Keratinocyte (primary cell): ENCODE results near the gene CSTB. TPM values are rescaled to one million over a fixed set of nuclear protein-coding genes. Genes with fewer than 3 reads are reported as not detected.

Experiments
- DNase-seq: peaks from one replicate; pipeline ENCODE4 v3.0.0-alpha.2; 2011; ENCODE audit warnings: low read depth, missing footprints, low spot score
- FAIRE-seq: peaks from 2 replicates; lab custom pipeline; 2011; peaks lifted over from hg19 to GRCh38; lab: Jason Lieb, UNC
- H2AFZ ChIP-seq: 2 replicates; pipeline ENCODE4 v1.6.0; 2012; ENCODE audit warnings: low read length, control low read depth, inconsistent platforms; ENCODE audit not compliant: control insufficient read depth
- H3K27ac ChIP-seq: 2 replicates; pipeline ENCODE4 v1.5.1; 2011; ENCODE audit warnings: low read length; ENCODE audit not compliant: control insufficient read depth, insufficient read depth
- H3K27me3 ChIP-seq: 3 replicates; pipeline ENCODE4 v1.6.0; 2011; ENCODE audit warnings: low read length; ENCODE audit not compliant: control insufficient read depth, insufficient read depth; ENCODE audit errors: extremely low read depth
- H3K36me3 ChIP-seq, 2 experiments: 2 replicates in 1 of 2; 3 replicates in 1 of 2; pipeline ENCODE4 v1.5.1; 2011; ENCODE audit warnings: low read length in 2 of 2, mild to moderate bottlenecking in 1 of 2; ENCODE audit not compliant: control insufficient read depth in 2 of 2, insufficient read depth in 2 of 2; ENCODE audit errors: extremely low read depth in 1 of 2
- H3K4me1 ChIP-seq: 3 replicates; pipeline ENCODE4 v1.5.1; 2011; ENCODE audit warnings: low read length; ENCODE audit not compliant: control insufficient read depth, insufficient read depth; ENCODE audit errors: extremely low read depth
- H3K4me2 ChIP-seq: 3 replicates; pipeline ENCODE4 v1.6.0; 2011; ENCODE audit warnings: low read depth, low read length; ENCODE audit not compliant: control insufficient read depth, insufficient read depth; ENCODE audit errors: extremely low read depth
- H3K4me3 ChIP-seq, 3 experiments: fragments of 200-600 bp in 1 of 3; sonication (generic) in 1 of 3; 2 replicates in 2 of 3; 3 replicates in 1 of 3; pipeline ENCODE4 v1.5.1; 2011 to 2016; ENCODE audit warnings: low read length in 3 of 3, mild to moderate bottlenecking in 3 of 3, control low read depth in 2 of 3, inconsistent platforms in 1 of 3, low read depth in 1 of 3, mixed read lengths in 1 of 3, mixed run types in 1 of 3, moderate library complexity in 1 of 3; ENCODE audit not compliant: control insufficient read depth in 2 of 3, insufficient read depth in 2 of 3; ENCODE audit errors: extremely low read depth in 1 of 3
- H3K79me2 ChIP-seq: 2 replicates; pipeline ENCODE4 v1.6.0; 2012; ENCODE audit warnings: low read length; ENCODE audit not compliant: control insufficient read depth, insufficient read depth
- H3K9ac ChIP-seq: 3 replicates; pipeline ENCODE4 v1.6.0; 2011; ENCODE audit warnings: low read length; ENCODE audit not compliant: control insufficient read depth, insufficient read depth; ENCODE audit errors: extremely low read depth
- H3K9me1 ChIP-seq: 3 replicates; pipeline ENCODE4 v1.6.0; 2011; ENCODE audit warnings: low read length; ENCODE audit not compliant: control insufficient read depth, insufficient read depth; ENCODE audit errors: extremely low read depth
- H3K9me3 ChIP-seq: 2 replicates; pipeline ENCODE4 v1.5.1; 2012; ENCODE audit warnings: low read depth, low read length; ENCODE audit not compliant: control insufficient read depth
- H4K20me1 ChIP-seq: 3 replicates; pipeline ENCODE4 v1.6.0; 2011; ENCODE audit warnings: low read length; ENCODE audit not compliant: control insufficient read depth, insufficient read depth; ENCODE audit errors: extremely low read depth
- CTCF ChIP-seq, 3 experiments: IDR thresholded peaks in 1 of 3; conservative IDR thresholded peaks in 1 of 3; optimal IDR thresholded peaks in 1 of 3; 2 replicates in 2 of 3; 3 replicates in 1 of 3; pipeline versions ENCODE3 to v1.5.1; 2011; ENCODE audit warnings: low read length in 3 of 3, mild to moderate bottlenecking in 3 of 3, moderate library complexity in 2 of 3, control low read depth in 1 of 3, inconsistent platforms in 1 of 3; ENCODE audit not compliant: insufficient read depth in 2 of 3; ENCODE audit errors: extremely low read depth in 1 of 3
- EZH2 ChIP-seq: IDR thresholded peaks from one replicate; pipeline ENCODE4 v1.6.1; 2012; ENCODE audit warnings: inconsistent platforms, mild to moderate bottlenecking, low read length, moderate library complexity
- dilution Hi-C: fragments of 300-500 bp; cut with MboI; formaldehyde crosslinking; loops from one replicate; pipeline ENCODE4 v1.7.0; 2020; ENCODE audit warnings: low sequenced_read_pairs; ENCODE audit not compliant: extremely low pct_ligation_motif_present
- polyA plus RNA-seq, 5 experiments: library from polyadenylated mRNA; depleted of rRNA in 3 of 5; stranded (reverse) in 3 of 5; stranded (forward) in 1 of 5; unstranded in 1 of 5; fragments of >200 nt; gene quantifications; 1 replicate in 1 of 5; 2 replicates in 3 of 5; 3 replicates in 1 of 5; pipeline versions ENCODE4 v1.2.1 to v1.2.3, GENCODE V29; 2011 to 2012; ENCODE audit warnings: missing spikeins in 2 of 5, low read depth in 1 of 5, low replicate concordance in 1 of 5

CSTB gene
- polyA plus RNA-seq, 1 donor (not counting 4 experiments of a cell fraction or from before 2014, with no cell fraction given), result 126 TPM

GRCh38 chr21:43799301-43799840 lies 23.3 kb upstream of the CSTB start:
- no peak overlapping the region for H3K4me2 ChIP-seq
- TF ChIP-seq CTCF (optimal IDR thresholded peaks at IDR 0.05 in 1 of 3, IDR thresholded peaks at IDR 0.05 in 1 of 3, conservative IDR thresholded peaks at IDR 0.05 in 1 of 3; ENCODE audit: extremely low read depth in 1 of 3, insufficient read depth in 2 of 3, low read length in 3 of 3), result no peak
- no peak for TF ChIP-seq EZH2
- H3K27me3 ChIP-seq, result no peaks in the 10 kb centered on the region
- H3K36me3 ChIP-seq, result peaks cover 55 to 69% of the 10 kb centered on the region in 2 experiments
- no peak for FAIRE-seq
- dilution Hi-C loops, result no loop called here
- H3K9me3 ChIP-seq, result no peaks in the 10 kb centered on the region
- H4K20me1 ChIP-seq, result no peaks in the 10 kb centered on the region
- no peak overlapping the region for H3K27ac ChIP-seq
- no peak for DNase-seq
- H3K79me2 ChIP-seq, result peaks cover 7% of the 10 kb centered on the region
- no peaks in the 10 kb centered on the region for H3K9me1 ChIP-seq
- no peak overlapping the region for H3K9ac ChIP-seq
- H3K4me3 ChIP-seq, result no peak overlapping the region
- no peak overlapping the region for H2AFZ ChIP-seq
- no peaks in the 10 kb centered on the region for H3K4me1 ChIP-seq

- TF ChIP-seq CTCF (optimal IDR thresholded peaks at IDR 0.05 in 1 of 3, IDR thresholded peaks at IDR 0.05 in 1 of 3, conservative IDR thresholded peaks at IDR 0.05 in 1 of 3; ENCODE audit: extremely low read depth in 1 of 3, insufficient read depth in 2 of 3, low read length in 3 of 3), result no peak
- TF ChIP-seq EZH2, result no peak
- DNase-seq, result no peak
- H3K9ac ChIP-seq, result no peak overlapping the region
- dilution Hi-C loops, result no loop called here
- no peaks in the 10 kb centered on the region for H3K27me3 ChIP-seq
- H3K9me1 ChIP-seq, result no peaks in the 10 kb centered on the region
- no peaks in the 10 kb centered on the region for H3K4me1 ChIP-seq
- H3K4me3 ChIP-seq, result no peak overlapping the region
- no peak overlapping the region for H2AFZ ChIP-seq
- no peaks in the 10 kb centered on the region for H4K20me1 ChIP-seq
- no peak for FAIRE-seq
- H3K27ac ChIP-seq, result no peak overlapping the region
- peaks cover 19% of the 10 kb centered on the region for H3K79me2 ChIP-seq
- H3K36me3 ChIP-seq, result peaks cover 61 to 76% of the 10 kb centered on the region in 2 experiments
- no peaks in the 10 kb centered on the region for H3K9me3 ChIP-seq
- no peak overlapping the region for H3K4me2 ChIP-seq
Observed at GRCh38 chr21:43797925-43798715, 22.0 kb upstream of the CSTB start.
